K562 (cell line): ENCODE results near the gene ZGLP1. TPM values are rescaled to one million over a fixed set of nuclear protein-coding genes. Genes with fewer than 3 reads are reported as not detected.

Source experiments
- ATF7 ChIP-seq: fragments of 450-650 bp; IDR thresholded peaks from 2 replicates; pipeline ENCODE4 v1.7.1; 2014; ENCODE audit warnings: mild to moderate bottlenecking, moderate library complexity
- CAMTA2 ChIP-seq: fragments of 250-450 bp; sonication (Bioruptor Pico); conservative IDR thresholded peaks from 2 replicates; pipeline ENCODE4 v1.5.1; 2022
- CBX8 ChIP-seq: fragments of 200-600 bp; sonication (generic); IDR thresholded peaks from 2 replicates; pipeline ENCODE4 v1.6.1; 2012; ENCODE audit warnings: borderline replicate concordance, mixed run types, low read depth, mild to moderate bottlenecking, moderate library complexity, mixed read lengths, low read length, control low read depth, inconsistent platforms; ENCODE audit not compliant: poor library complexity, severe bottlenecking; ENCODE audit errors: extremely low read depth
- CXXC5 ChIP-seq: fragments of 250-450 bp; sonication (Bioruptor Pico); IDR thresholded peaks from 2 replicates; pipeline ENCODE4 v1.8.0; 2022; ENCODE audit warnings: inconsistent platforms, mild to moderate bottlenecking, moderate library complexity
- FOXA1 ChIP-seq: fragments of 450-650 bp; IDR thresholded peaks from 2 replicates; pipeline ENCODE4 v1.6.1; 2016; ENCODE audit warnings: mild to moderate bottlenecking, borderline replicate concordance
- GTF2F1 ChIP-seq: IDR thresholded peaks from 2 replicates; pipeline ENCODE4 v1.6.1; 2011; ENCODE audit warnings: low read depth, low read length, improper control_type of control experiment
- HDAC2 ChIP-seq: fragments of 450-650 bp; IDR thresholded peaks from 2 replicates; pipeline ENCODE4 v1.6.1; 2016; ENCODE audit warnings: mild to moderate bottlenecking
- HNRNPLL ChIP-seq: fragments of 200-400 bp; formaldehyde crosslinking; IDR thresholded peaks from 2 replicates; pipeline ENCODE4 v1.6.1; 2017; ENCODE audit warnings: low read length, low read depth, mild to moderate bottlenecking; ENCODE audit not compliant: poor library complexity, severe bottlenecking
- ID3 ChIP-seq, 2 experiments: fragments of 250-450 bp in 1 of 2; fragments of 450-650 bp in 1 of 2; sonication (Bioruptor Pico) in 1 of 2; IDR thresholded peaks; 2 replicates each; pipeline versions ENCODE4 v1.6.1 to v1.8.0; 2016 to 2021; ENCODE audit warnings: mild to moderate bottlenecking in 2 of 2, moderate library complexity in 2 of 2, missing compliant biosample characterization in 1 of 2, missing genetic modification characterization in 1 of 2
- KDM1A ChIP-seq, 2 experiments: fragments of 450-650 bp; IDR thresholded peaks; 2 replicates each; pipeline ENCODE4 v1.6.1; 2016; ENCODE audit warnings: mild to moderate bottlenecking in 2 of 2
- MLLT1 ChIP-seq, 2 experiments: fragments of 450-650 bp; IDR thresholded peaks; 2 replicates each; pipeline ENCODE4 v1.6.1; 2016
- NEUROD1 ChIP-seq: fragments of 150-350 bp; IDR thresholded peaks from 2 replicates; pipeline ENCODE4 v1.6.1; 2014; ENCODE audit warnings: borderline replicate concordance, low read length, low read depth; ENCODE audit not compliant: partially characterized antibody
- RAD21 ChIP-seq, 2 experiments: fragments of 250-450 bp in 1 of 2; fragments of 450-650 bp in 1 of 2; sonication (Bioruptor Pico) in 1 of 2; formaldehyde crosslinking in 1 of 2; IDR thresholded peaks in 1 of 2; conservative IDR thresholded peaks in 1 of 2; 2 replicates each; pipeline versions ENCODE4 v1.4.0 to v1.8.0; 2020 to 2022; ENCODE audit warnings: mild to moderate bottlenecking in 2 of 2, moderate library complexity in 1 of 2
- SP1 ChIP-seq: sonication (generic); formaldehyde crosslinking; IDR thresholded peaks from 2 replicates; pipeline ENCODE4 v1.8.1; 2022; ENCODE audit warnings: mild to moderate bottlenecking, missing genetic modification reagents
- YBX1 ChIP-seq: fragments of 450-650 bp; IDR thresholded peaks from 2 replicates; pipeline ENCODE4 v1.7.1; 2016; ENCODE audit warnings: mild to moderate bottlenecking
- ZNF133 ChIP-seq: fragments of 250-450 bp; sonication (Bioruptor Pico); IDR thresholded peaks from 2 replicates; pipeline ENCODE4 v1.4.0; 2020; ENCODE audit warnings: mild to moderate bottlenecking
- ZNF592 ChIP-seq: fragments of 450-650 bp; IDR thresholded peaks from 2 replicates; pipeline ENCODE4 v1.6.1; 2017; ENCODE audit warnings: antibody characterized with exemption, mild to moderate bottlenecking
- ZNF639 ChIP-seq, 2 experiments: fragments of 200-800 bp in 1 of 2; sonication (Bioruptor generic) in 1 of 2; sonication (generic) in 1 of 2; formaldehyde crosslinking in 1 of 2; IDR thresholded peaks in 1 of 2; conservative IDR thresholded peaks in 1 of 2; 2 replicates each; pipeline versions ENCODE4 v1.5.0 to v1.6.1; 2016 to 2020; ENCODE audit warnings: missing compliant biosample characterization in 1 of 2, missing genetic modification characterization in 1 of 2, missing genetic modification reagents in 1 of 2
- polyA plus RNA-seq, 8 experiments: library from polyadenylated mRNA; depleted of rRNA in 4 of 8; stranded (reverse) in 5 of 8; unstranded in 3 of 8; fragments of >200 nt; fragmentation: Nextera tagmentation in 2 of 8; fragmentation: Illumina TruSeq in 1 of 8; extraction: Ambion mirVana in 2 of 8; extraction: Trizol in 1 of 8; gene quantifications; 2 replicates each; pipeline versions ENCODE4 v1.2.1 to v1.2.3, GENCODE V29; 2011 to 2014; ENCODE audit warnings: inconsistent platforms in 1 of 8, missing spikeins in 1 of 8
- total RNA-seq, 7 experiments: library from RNA; depleted of rRNA in 6 of 7; stranded (reverse); fragments of >200 nt in 6 of 7; fragmentation: Illumina TruSeq in 2 of 7; extraction: Trizol in 2 of 7; gene quantifications; 2 replicates each; pipeline versions ENCODE4 v1.2.1 to v1.2.3, GENCODE V29; 2011 to 2021; ENCODE audit warnings: low replicate concordance in 1 of 7

The ZGLP1 gene
- total and polyA plus RNA-seq, 9 of the 15 experiments (the other 6 are each of a cell fraction or from before 2014, with no cell fraction given) = 0.24 to 4.5 (median 2.2) TPM

GRCh38 chr19:10332965-10333757, 23.5 kb upstream of the ZGLP1 start, which contains the start of gene RAVER1 (continued):
- peak; percentile 2 for TF ChIP-seq NEUROD1
- TF ChIP-seq SP1 = peak; percentile 85
- TF ChIP-seq CXXC5 = peak; percentile 84
- TF ChIP-seq HNRNPLL = peak; percentile 94
- TF ChIP-seq ID3 (CRISPR knock-in tag; IDR thresholded peaks at IDR 0.05) = no peak
- peak; percentile 73; the same call in 1 of the 2 replicates for TF ChIP-seq ID3 (tag; IDR thresholded peaks at IDR 0.05)
- peak in 1 of 2 experiments; percentile 94; a peak in 2 of 4 replicates for TF ChIP-seq ZNF639 (CRISPR knock-in tag; conservative IDR thresholded peaks at IDR 0.05 in 1 of 2, IDR thresholded peaks at IDR 0.05 in 1 of 2)
- no peak for TF ChIP-seq CBX8
- 0 out of 4 replicates have a peak, but pooled peaks of 1 of the 2 experiments have one; percentile 3 for TF ChIP-seq RAD21 (CRISPR knock-in tag; conservative IDR thresholded peaks at IDR 0.05 in 1 of 2, IDR thresholded peaks at IDR 0.05 in 1 of 2)
- 0 out of 2 replicates have a peak, but pooled peaks have one; percentile 83 for TF ChIP-seq CAMTA2 (CRISPR knock-in tag)
- peak in 1 of 2 experiments; percentile 22; a peak in 1 of 4 replicates for TF ChIP-seq KDM1A (IDR thresholded peaks at IDR 0.05)
- TF ChIP-seq HDAC2 = peak; percentile 77; the same call in 1 of the 2 replicates
- no peak for TF ChIP-seq ZNF133 (CRISPR knock-in tag)
- peak in 1 of 2 experiments; percentile 35; a peak in 1 of 4 replicates for TF ChIP-seq MLLT1 (IDR thresholded peaks at IDR 0.05)
- TF ChIP-seq GTF2F1 = peak; percentile 53; the same call in 1 of the 2 replicates
- TF ChIP-seq YBX1 = no peak
- TF ChIP-seq ZNF592 = no peak
- no peak for TF ChIP-seq FOXA1
- peak; percentile 99 for TF ChIP-seq ATF7
